CD4-positive, alpha-beta T cell (primary cell): ENCODE results near the gene PLPPR1. TPM values are rescaled to one million over a fixed set of nuclear protein-coding genes. Genes with fewer than 3 reads are reported as not detected.

Experiments
- ATAC-seq: fragments of 200-7000 bp; cut with Tn5 transposase; one replicate; pipeline ENCODE4 v1.10.0; 2022; ENCODE audit warnings: mild to moderate bottlenecking; ENCODE audit not compliant: poor library complexity
- CTCF ChIA-PET: fragments of 350-600 bp; sonication (Branson Sonifier 250); formaldehyde crosslinking; loops from one replicate; lab custom pipeline; 2021; ENCODE audit warnings: antibody characterized with exemption, inconsistent platforms; lab: Charles Lee
- POLR2A ChIA-PET: fragments of 350-600 bp; sonication (Branson Sonifier 250); formaldehyde crosslinking; loops from one replicate; lab custom pipeline; 2021; ENCODE audit warnings: antibody characterized with exemption, inconsistent platforms; lab: Charles Lee
- DNase-seq, 14 experiments: peaks; one replicate each; pipeline ENCODE4 v3.0.0-alpha.2; 2013 to 2020; ENCODE audit warnings: mixed read lengths in 2 of 14
- H3K27ac ChIP-seq, 2 donors: one replicate each; pipeline versions ENCODE4 v1.5.1 to v1.7.0; 2013; ENCODE audit warnings: low read length in 2 of 2, low read depth in 1 of 2, mild to moderate bottlenecking in 1 of 2
- H3K27me3 ChIP-seq, 2 experiments: 1 replicate in 1 of 2; 2 replicates in 1 of 2; pipeline versions ENCODE4 v1.6.1 to v1.7.0; 2013; ENCODE audit warnings: low read length in 2 of 2, control low read depth in 1 of 2, mild to moderate bottlenecking in 1 of 2, moderate library complexity in 1 of 2; ENCODE audit not compliant: insufficient read depth in 2 of 2, control insufficient read depth in 1 of 2
- H3K36me3 ChIP-seq: one replicate; pipeline ENCODE4 v1.6.1; 2013; ENCODE audit warnings: low read length, control low read depth; ENCODE audit not compliant: insufficient read depth
- H3K4me1 ChIP-seq: one replicate; pipeline ENCODE4 v1.6.1; 2013; ENCODE audit warnings: low read length, control low read depth; ENCODE audit not compliant: insufficient read depth
- H3K4me3 ChIP-seq: one replicate; pipeline ENCODE4 v1.5.1; 2013; ENCODE audit warnings: mild to moderate bottlenecking, low read length, moderate library complexity
- H3K9me3 ChIP-seq, 2 experiments: 1 replicate in 1 of 2; 2 replicates in 1 of 2; pipeline versions ENCODE4 v1.6.1 to v1.7.0; 2013; ENCODE audit warnings: low read length in 2 of 2, mild to moderate bottlenecking in 2 of 2, control low read depth in 1 of 2, moderate library complexity in 1 of 2; ENCODE audit not compliant: control insufficient read depth in 1 of 2, insufficient read depth in 1 of 2
- H3K27ac Mint-ChIP-seq: one replicate; pipeline ENCODE4 v1.8.0; 2020; ENCODE audit warnings: mixed read lengths
- H3K27me3 Mint-ChIP-seq: one replicate; pipeline ENCODE4 v1.8.0; 2021; ENCODE audit warnings: mixed read lengths
- H3K36me3 Mint-ChIP-seq: one replicate; pipeline ENCODE4 v1.8.0; 2021; ENCODE audit warnings: low read depth, mixed read lengths
- H3K4me1 Mint-ChIP-seq: one replicate; pipeline ENCODE4 v1.8.0; 2021; ENCODE audit warnings: low read depth, mixed read lengths
- H3K4me3 Mint-ChIP-seq: one replicate; pipeline ENCODE4 v1.8.0; 2020; ENCODE audit warnings: mild to moderate bottlenecking, mixed read lengths
- H3K9me3 Mint-ChIP-seq: one replicate; pipeline ENCODE4 v1.8.0; 2020; ENCODE audit warnings: mixed read lengths
- intact Hi-C, 2 experiments: fragments of 100-400 bp; cut with DNase I in 1 of 2; cut with micrococcal nuclease in 1 of 2; formaldehyde crosslinking; loops; one replicate each; pipeline versions ENCODE4 v1.15.1 to v1.9.0; 2023 to 2025; cut with DNase I, micrococcal nuclease
- polyA plus RNA-seq, 2 donors: library from polyadenylated mRNA; unstranded; fragments of 120-200 nt; gene quantifications; one replicate each; pipeline ENCODE4 v1.2.1, GENCODE V29; 2013
- total RNA-seq, 174 experiments: library from RNA in 2 of 174; stranded (reverse) in 2 of 174; gene quantifications; one replicate each; pipeline ENCODE4 v1.2.3 and lab custom pipeline; 2021 to 2026
- TF ChIP-seq, protein P1 (sequence below): fragments of 200-600 bp; IDR thresholded peaks from one replicate; pipeline ENCODE4 v1.8.0; 2022; ENCODE audit warnings: antibody characterized with exemption, mild to moderate bottlenecking

The PLPPR1 gene
- total RNA-seq, result not detected
- not detected for polyA plus RNA-seq (2013, experiment 1 of 2)
- 0.05 TPM for polyA plus RNA-seq (2013, experiment 2 of 2)
- 0 to 0.14 (median 0) reads per million in 172 experiments for total RNA-seq (lab: John Stamatoyannopoulos, UW)

DNA sequence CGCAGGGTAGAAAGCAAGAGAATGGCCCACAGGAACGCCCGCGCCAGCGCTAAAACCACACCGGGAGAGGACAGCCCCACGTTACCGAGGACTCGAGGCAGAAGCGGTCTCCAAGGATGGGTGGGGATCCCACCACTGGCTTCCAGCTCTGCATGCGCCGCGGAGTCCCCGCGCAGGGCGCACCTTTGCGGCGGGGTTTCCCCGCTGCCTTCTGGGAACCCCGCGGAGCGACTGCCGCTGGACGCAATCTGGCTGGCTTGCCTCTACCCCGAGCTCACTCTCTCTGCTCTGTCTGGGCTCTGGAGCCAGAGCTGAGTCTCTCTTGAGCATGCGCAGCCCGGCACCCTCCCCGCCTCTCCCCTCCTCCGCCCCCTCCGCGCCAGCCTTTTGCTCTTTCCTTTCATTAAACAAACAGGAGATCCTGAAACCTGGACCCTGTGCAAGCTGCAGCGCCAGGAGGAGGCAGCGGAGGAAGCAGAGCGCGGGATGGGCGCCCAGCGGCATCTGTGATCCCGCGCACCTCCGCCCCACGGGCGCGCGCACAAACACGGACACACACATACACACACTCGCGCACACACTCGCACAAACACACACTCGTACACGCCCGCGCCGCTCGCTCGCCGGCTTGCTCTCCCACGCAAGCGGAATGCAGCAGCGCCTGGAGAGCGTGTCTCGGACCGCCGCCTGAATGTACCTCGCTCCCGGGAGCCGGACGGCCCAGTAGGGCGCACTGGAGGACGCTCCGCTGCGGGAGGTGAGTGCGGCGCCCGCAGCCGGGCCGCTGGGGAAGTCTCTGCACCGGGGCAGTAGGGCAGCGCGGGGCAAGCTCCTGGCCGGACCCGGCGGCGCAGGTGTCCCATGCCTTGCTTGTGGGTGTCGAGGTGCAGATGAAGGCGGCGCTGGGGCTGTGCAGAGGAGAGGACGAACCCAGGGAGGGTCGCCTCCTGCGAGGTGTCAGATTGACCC lies at the start of gene PLPPR1:
Gene PLPPR1, plus strand, starts transcription at position 382 of the 969 bp plus-strand sequence.
- intact Hi-C loops, result no loop called here
- Histone ChIP-seq H3K36me3 (no peaks in the 10 kb centered on the region), H3K27me3 (peaks cover 19 to 27% of the 10 kb centered on the region in 2 experiments), H3K4me1 (no peaks in the 10 kb centered on the region), H3K9me3 (peaks cover 0 to 21% of the 10 kb centered on the region in 2 experiments), H3K27ac (no peak within 1 kb of the TSS), H3K4me3 (no peak within 1 kb of the TSS)
- H3K27me3 Mint-ChIP-seq, result peaks cover 59% of the 10 kb centered on the region
- ATAC-seq, result no peak
- H3K9me3 Mint-ChIP-seq, result no peaks in the 10 kb centered on the region
- H3K4me1 Mint-ChIP-seq, result no peaks in the 10 kb centered on the region
- no peak within 1 kb of the TSS for H3K4me3 Mint-ChIP-seq
- H3K27ac Mint-ChIP-seq, result no peak within 1 kb of the TSS
- POLR2A ChIA-PET, result no interaction called here
- CTCF ChIA-PET, result no interaction called here
- H3K36me3 Mint-ChIP-seq, result no peaks in the 10 kb centered on the region
- TF ChIP-seq, protein P1, sequence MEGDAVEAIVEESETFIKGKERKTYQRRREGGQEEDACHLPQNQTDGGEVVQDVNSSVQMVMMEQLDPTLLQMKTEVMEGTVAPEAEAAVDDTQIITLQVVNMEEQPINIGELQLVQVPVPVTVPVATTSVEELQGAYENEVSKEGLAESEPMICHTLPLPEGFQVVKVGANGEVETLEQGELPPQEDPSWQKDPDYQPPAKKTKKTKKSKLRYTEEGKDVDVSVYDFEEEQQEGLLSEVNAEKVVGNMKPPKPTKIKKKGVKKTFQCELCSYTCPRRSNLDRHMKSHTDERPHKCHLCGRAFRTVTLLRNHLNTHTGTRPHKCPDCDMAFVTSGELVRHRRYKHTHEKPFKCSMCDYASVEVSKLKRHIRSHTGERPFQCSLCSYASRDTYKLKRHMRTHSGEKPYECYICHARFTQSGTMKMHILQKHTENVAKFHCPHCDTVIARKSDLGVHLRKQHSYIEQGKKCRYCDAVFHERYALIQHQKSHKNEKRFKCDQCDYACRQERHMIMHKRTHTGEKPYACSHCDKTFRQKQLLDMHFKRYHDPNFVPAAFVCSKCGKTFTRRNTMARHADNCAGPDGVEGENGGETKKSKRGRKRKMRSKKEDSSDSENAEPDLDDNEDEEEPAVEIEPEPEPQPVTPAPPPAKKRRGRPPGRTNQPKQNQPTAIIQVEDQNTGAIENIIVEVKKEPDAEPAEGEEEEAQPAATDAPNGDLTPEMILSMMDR, result no peak
- DNase-seq, result no peak

DNA sequence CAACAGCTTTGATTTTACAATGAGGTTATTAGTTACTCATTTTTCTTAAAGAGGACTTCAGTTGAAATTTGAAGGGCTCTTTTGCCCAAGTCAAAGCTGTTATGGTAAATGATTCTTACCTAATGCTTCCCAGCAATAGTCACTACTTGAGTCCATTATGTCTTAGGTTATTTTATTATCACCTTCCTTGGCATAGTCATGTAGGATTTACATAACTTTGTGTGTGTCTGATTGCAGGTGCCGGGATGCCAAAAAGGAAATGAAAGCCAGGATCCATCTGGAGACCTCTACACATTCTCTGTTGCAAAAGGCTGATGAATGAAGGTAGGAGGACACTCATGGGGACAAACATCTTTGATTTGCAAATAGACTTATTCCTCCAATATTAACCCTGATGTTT lies 38.8 kb upstream of the PLPPR1 start:
- H3K27ac ChIP-seq, result no peak overlapping the region
- H3K4me1 Mint-ChIP-seq, result no peaks in the 10 kb centered on the region
- H3K4me3 Mint-ChIP-seq, result no peak overlapping the region
- no peak overlapping the region for H3K27ac Mint-ChIP-seq
- DNase-seq (no peak), ATAC-seq (no peak)
- ChIA-PET CTCF (no interaction called here), POLR2A (no interaction called here)
- H3K36me3 Mint-ChIP-seq, result no peaks in the 10 kb centered on the region
- H3K27me3 ChIP-seq, result no peaks in the 10 kb centered on the region
- H3K9me3 Mint-ChIP-seq, result peaks cover 7% of the 10 kb centered on the region
- no peaks in the 10 kb centered on the region for H3K4me1 ChIP-seq
- H3K9me3 ChIP-seq, result no peaks in the 10 kb centered on the region
- no peak overlapping the region for H3K4me3 ChIP-seq
- intact Hi-C loops, result no loop called here
- no peaks in the 10 kb centered on the region for H3K36me3 ChIP-seq
- TF ChIP-seq, protein P1, result no peak
- H3K27me3 Mint-ChIP-seq, result no peaks in the 10 kb centered on the region

DNA sequence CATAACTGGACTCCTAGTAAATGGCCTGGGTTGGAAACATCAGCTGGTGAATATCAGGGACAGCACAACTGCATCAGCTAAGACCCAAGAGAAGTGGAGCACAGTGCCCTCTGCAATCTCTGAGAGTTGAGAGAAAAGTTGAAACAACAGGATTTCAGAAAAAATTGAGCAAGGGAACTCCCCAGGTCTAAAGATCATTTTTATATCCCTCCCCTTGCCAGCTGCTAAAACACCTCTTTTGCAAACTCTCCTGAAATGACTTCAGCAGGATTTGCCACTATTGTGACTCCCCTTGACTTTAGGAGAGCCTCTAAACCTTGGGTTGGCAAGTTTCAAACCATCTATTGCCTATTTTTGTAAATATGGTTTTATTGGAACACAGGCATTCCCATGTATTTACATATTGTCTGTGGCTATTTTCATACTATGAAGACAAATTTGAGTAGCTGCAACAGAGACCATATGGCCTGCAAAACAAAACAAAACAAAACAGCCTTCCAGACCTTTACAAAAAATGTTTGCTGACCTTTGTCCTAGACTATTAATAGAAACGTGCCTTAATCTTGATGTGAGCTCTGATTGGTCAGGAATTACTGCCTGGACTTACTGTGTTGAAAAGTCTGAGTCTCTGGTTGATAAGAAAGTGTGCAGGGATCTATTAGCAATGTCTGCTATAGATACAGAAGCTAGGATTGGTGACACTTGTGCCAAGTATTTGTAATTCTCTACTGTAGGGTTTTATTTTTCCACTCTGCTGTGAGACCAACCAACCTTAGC lies 37.7 kb upstream of the PLPPR1 start:
- DNase-seq, result no peak
- H3K4me1 ChIP-seq, result no peaks in the 10 kb centered on the region
- H3K36me3 ChIP-seq, result no peaks in the 10 kb centered on the region
- no peak overlapping the region for H3K27ac ChIP-seq
- no peak overlapping the region for H3K27ac Mint-ChIP-seq
- no peaks in the 10 kb centered on the region for H3K4me1 Mint-ChIP-seq
- ATAC-seq, result no peak
- peaks cover 7% of the 10 kb centered on the region for H3K9me3 Mint-ChIP-seq
- no peaks in the 10 kb centered on the region for H3K27me3 Mint-ChIP-seq
- H3K4me3 ChIP-seq, result no peak overlapping the region
- TF ChIP-seq, protein P1, result no peak
- no peaks in the 10 kb centered on the region for H3K27me3 ChIP-seq
- ChIA-PET POLR2A (no interaction called here), CTCF (no interaction called here)
- no peak overlapping the region for H3K4me3 Mint-ChIP-seq
- no peaks in the 10 kb centered on the region for H3K36me3 Mint-ChIP-seq
- H3K9me3 ChIP-seq, result no peaks in the 10 kb centered on the region
- intact Hi-C loops, result no loop called here
